GM06990 (cell line): Measurements from ENCODE around the gene DHX15.
"Not testable (repeated sequence)": the region's sequence is repeated elsewhere in the genome, so short reads cannot be mapped to it uniquely, and the experiment has no call there.

ENCODE experiments used
- DNase-seq: peaks from one replicate; pipeline ENCODE4 v3.0.0-alpha.2; 2011; ENCODE audit not compliant: insufficient read length; ENCODE audit errors: extremely low read depth
- H3K27me3 ChIP-seq: replicated peaks from 2 replicates; pipeline ENCODE4 v1.6.0; 2011; ENCODE audit warnings: low read length; ENCODE audit not compliant: control insufficient read depth, insufficient read depth
- H3K36me3 ChIP-seq: 2 replicates; pipeline ENCODE4 v1.5.1; 2011; ENCODE audit warnings: low read length; ENCODE audit not compliant: control insufficient read depth, insufficient read depth
- H3K4me3 ChIP-seq: replicated peaks from 2 replicates; pipeline ENCODE4 v1.5.1; 2011; ENCODE audit warnings: low read depth, mild to moderate bottlenecking, control low read depth, low read length
- CTCF ChIP-seq: IDR thresholded peaks from 2 replicates; pipeline ENCODE4 v1.5.1; 2011; ENCODE audit warnings: low read length, control low read depth, mild to moderate bottlenecking, inconsistent platforms; ENCODE audit not compliant: insufficient read depth, poor library complexity, severe bottlenecking

Gene DHX15

GRCh38 chr4:24514808-24515207, 69.5 kb downstream of the DHX15 start:
- peak; percentile 20 for TF ChIP-seq CTCF
- DNase-seq, result no peak
- Histone ChIP-seq H3K4me3 (no peak overlapping the region), H3K36me3 (no peaks in the 10 kb centered on the region; the same call in 1 of the 2 replicates), H3K27me3 (no peaks in the 10 kb centered on the region)

- Histone ChIP-seq H3K36me3 (no peaks in the 10 kb centered on the region; the same call in 1 of the 2 replicates), H3K4me3 (no peak overlapping the region), H3K27me3 (no peaks in the 10 kb centered on the region)
- TF ChIP-seq CTCF, result no peak
- DNase-seq, result no peak
Observed at GRCh38 chr4:24513718-24514117, 70.6 kb downstream of the DHX15 start.

GRCh38 chr4:24511371-24512063, 72.8 kb downstream of the DHX15 start:
- H3K4me3 ChIP-seq, result no peak overlapping the region
- H3K27me3 ChIP-seq, result no peaks in the 10 kb centered on the region
- no peak for DNase-seq
- TF ChIP-seq CTCF, result no peak
- H3K36me3 ChIP-seq, result no peaks in the 10 kb centered on the region; the same call in 1 of the 2 replicates

- DNase-seq, result no peak
- Histone ChIP-seq H3K36me3 (no peaks in the 10 kb centered on the region; the same call in 1 of the 2 replicates), H3K27me3 (no peaks in the 10 kb centered on the region), H3K4me3 (no peak overlapping the region)
- TF ChIP-seq CTCF, result no peak
Observed at GRCh38 chr4:24510091-24510490, 74.3 kb downstream of the DHX15 start.

- no peak for DNase-seq
- Histone ChIP-seq H3K36me3 (no peaks in the 10 kb centered on the region), H3K4me3 (no peak overlapping the region), H3K27me3 (no peaks in the 10 kb centered on the region)
- TF ChIP-seq CTCF, result no peak
Observed at GRCh38 chr4:24508541-24508940, 75.8 kb downstream of the DHX15 start.

- Histone ChIP-seq H3K4me3 (no peak overlapping the region), H3K27me3 (no peaks in the 10 kb centered on the region), H3K36me3 (no peaks in the 10 kb centered on the region)
- no peak for DNase-seq
- TF ChIP-seq CTCF, result no peak
Observed at GRCh38 chr4:24507439-24507838, 76.9 kb downstream of the DHX15 start.

GRCh38 chr4:24503090-24503489, 81.3 kb downstream of the DHX15 start:
- not testable (repeated sequence) for H3K27me3 ChIP-seq, H3K36me3 ChIP-seq, H3K4me3 ChIP-seq, DNase-seq
